CD4-positive, alpha-beta T cell treated with Interleukin-1 beta for 1 hour (primary cell): ENCODE data around the gene ADPRHL1.

Experiments
- DNase-seq, 2 donors: peaks; one replicate each; pipeline ENCODE4 v3.0.0-alpha.2; 2020 to 2022

The ADPRHL1 gene

DNA sequence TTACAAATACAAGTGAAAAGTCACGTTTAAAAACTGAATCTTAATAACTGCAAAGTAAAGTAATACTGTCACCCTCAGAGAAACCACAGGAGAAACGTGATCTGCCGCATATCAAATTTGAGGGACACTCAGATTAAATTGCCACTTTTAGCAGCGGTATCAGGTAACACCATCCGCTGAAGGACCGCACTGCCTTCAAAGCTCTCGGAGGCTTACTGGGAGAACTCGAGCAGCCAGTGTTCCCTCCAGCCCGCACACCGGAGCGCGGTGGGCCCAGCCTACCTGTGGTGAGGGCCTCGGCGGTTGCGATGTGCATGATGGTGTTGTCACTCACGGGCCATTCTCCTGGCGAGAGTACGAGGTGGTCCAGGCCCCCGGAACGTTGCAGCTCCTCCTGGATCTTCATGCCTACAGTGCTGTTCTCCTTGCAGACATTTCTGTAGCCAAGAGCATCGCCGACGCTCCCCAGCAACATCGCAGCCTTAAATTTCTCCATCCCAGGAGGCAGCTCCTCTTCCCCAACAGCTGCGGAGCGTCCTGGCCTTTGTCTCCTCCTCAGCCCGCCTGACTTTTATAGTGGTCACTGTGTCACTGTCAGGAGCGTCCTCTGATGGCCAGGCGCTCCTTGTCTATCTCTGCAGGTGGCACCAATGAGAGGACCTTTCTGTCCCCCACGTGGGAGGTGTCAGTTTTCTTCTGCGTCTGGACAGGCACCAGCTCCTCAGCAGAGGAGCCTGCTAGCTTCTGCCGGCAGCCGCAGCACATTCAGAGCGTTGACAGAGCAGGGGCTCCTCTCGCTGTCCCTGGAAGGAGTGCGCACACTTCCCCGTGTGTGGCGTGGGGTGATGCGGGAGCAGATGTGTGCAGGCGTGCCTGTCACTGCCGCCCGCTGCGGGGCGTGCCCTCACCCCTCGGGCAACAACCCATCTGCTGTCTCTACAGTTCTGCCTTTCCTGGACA is at the start of gene ADPRHL1:
Gene ADPRHL1 (minus strand): TSS at position 547 of the 960 bp plus-strand sequence. CDS start 51 bp downstream, at position 496.
- DNase-seq, result no peak

DNA sequence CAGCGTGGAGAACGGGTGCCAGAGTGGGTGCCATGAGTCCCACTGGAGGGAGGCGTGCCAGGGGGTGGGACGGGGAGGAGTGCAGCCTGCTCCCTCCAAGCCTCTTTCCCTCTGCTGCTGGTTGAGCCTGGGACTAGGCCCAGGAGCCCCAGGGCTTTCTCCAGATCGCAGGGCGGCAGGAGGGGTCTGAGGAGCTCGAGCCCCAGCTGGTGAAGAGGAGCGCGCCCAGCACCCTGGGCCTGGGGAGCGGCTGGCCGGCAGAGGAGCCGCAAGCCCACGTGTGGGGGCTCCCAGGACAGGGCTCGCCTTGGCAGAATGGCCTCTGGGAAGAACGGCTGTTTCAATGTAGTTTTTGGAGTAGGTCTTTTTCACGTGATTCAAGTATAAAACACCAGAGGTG is 49.4 kb upstream of the ADPRHL1 start:
- DNase-seq, result no peak

DNA sequence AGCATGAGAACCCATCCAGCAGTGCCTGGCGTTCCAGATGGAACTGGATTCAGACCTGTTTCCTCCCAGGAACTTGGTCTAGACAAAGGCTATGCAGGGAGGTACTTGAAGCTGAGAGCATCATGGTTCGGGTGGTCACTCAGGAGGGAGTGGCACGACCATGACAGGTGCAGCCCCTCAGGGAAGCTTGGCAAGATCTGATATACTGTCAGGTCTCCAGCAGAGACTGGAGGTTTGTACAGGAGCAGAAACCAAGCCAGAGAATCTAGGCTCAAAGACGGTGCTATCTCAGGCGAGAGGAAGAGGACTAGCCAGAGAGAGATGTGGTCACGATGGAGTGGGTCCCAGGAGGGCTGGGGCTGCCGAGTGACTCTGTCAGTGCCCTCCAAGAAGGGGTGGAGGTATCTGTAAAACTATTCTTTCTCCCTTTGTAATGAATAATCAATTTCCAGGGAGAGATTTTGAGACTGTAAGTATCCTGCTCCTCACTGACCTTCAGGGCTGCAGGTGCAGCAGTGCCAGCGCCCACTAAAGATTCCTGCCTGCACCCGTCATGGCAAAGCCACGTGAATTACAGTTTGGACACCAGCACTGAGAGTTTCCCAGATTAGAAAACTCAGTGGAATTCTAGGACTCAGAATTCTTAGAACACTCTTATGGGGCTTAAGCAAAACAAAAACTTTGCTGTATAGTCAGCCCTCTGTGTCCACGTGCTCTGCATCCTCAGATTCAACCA is 47.4 kb upstream of the ADPRHL1 start:
- DNase-seq, result no peak

DNA sequence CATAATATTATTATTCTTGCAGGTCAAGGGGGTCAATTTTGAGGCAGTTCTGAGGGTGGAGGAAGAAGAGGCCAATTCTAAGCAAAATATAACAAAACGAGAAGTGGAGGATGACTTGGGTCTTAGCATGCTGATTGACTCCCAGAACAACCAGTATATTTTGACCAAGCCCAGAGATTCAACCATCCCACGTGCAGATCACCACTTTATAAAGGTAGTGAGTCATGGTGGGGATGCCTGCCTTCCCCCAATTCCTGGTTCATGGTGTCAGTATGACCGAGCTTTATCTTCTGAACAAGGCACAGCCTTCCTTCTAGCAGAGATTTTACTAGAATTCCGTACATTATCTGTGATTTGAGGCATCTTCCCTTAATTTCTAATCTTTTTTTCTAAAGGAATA is 46.6 kb upstream of the ADPRHL1 start:
- DNase-seq, result no peak

DNA sequence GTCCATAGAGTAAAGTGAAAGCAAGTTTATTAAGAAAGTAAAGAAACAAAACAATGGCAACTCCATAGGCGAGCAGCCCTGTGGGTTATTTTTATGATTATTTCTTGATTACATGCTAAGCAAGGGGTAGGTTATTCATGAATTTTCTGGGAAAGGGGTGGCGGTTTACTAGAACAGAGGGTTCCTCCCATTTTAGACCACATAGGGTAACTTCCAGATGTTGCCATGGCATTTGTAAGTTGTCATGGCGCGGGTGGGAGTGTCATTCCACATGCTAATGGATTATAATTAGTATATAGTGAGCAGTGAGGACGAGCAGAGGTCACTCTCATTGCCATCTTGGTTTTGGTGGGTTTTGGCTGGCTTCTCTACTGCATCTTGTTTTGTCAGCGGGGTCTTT is 45.6 kb upstream of the ADPRHL1 start:
- no peak for DNase-seq

DNA sequence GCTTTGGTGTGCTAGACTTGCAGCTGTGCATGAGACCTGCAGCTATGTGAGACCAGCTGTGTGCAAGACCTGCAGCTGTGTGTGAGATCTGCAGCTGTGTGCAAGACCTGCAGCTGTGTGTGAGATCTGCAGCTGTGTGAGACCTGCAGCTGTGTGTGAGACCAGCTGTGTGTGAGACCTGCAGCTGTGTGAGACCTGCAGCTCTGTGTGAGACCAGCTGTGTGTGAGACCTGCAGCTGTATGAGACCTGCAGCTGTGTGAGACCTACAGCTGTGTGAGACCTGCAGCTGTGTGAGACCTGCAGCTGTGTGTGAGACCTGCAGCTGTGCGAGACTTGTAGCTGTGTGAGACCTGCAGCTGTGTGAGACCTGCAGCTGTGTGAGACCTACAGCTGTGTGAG is 43.9 kb upstream of the ADPRHL1 start:
- DNase-seq, result no peak

DNA sequence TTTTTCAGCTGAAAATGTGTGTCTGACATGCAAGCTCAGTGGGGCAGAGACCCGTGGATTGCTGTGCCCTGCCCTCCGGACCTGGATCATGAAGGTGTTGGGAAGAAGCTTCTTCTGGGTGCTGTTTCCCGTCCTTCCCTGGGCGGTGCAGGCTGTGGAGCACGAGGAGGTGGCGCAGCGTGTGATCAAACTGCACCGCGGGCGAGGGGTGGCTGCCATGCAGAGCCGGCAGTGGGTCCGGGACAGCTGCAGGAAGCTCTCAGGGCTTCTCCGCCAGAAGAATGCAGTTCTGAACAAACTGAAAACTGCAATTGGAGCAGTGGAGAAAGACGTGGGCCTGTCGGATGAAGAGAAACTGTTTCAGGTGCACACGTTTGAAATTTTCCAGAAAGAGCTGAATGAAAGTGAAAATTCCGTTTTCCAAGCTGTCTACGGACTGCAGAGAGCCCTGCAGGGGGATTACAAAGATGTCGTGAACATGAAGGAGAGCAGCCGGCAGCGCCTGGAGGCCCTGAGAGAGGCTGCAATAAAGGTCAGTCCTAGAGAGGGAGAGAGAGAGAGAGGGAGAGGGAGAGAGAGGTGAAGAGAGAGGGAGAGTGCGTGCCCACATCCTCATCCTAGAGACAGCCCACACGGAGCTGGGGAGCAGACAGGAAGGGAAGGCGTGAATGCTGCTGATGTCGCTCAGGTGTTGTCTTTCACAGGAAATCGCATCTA is 42.4 kb upstream of the ADPRHL1 start:
- DNase-seq, result no peak

DNA sequence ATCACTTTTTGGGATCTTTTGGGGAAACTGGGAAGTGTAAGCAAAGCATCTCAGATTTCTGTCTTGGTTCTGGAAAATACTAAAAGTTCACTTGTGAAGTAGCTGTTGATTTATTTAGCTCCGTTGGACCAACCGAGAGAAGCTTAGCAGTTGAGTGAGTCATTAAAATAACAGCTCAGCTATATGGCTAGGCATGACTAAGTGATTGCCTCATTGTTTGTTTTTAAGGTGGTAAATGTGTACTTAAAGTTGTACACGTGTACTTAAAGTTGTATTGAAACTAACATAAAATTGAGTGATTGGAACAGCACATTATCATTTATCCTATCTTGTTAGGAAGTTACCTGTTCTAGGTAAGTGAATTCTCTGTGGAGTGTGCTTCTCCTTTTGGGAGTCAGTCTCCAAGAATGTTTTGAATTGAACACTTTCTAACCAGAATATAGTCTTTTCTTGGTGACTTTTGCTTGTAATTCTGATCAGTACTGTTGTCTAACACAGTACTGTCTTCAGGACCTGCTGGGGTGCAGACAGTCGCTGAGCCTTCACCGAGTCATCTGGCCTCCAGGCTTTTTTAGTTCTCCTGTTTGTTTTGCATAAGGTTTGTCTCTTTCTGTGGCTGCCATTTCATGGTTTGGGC is 40.1 kb upstream of the ADPRHL1 start:
- peak in 1 of 2 donors; percentile 4 for DNase-seq

DNA sequence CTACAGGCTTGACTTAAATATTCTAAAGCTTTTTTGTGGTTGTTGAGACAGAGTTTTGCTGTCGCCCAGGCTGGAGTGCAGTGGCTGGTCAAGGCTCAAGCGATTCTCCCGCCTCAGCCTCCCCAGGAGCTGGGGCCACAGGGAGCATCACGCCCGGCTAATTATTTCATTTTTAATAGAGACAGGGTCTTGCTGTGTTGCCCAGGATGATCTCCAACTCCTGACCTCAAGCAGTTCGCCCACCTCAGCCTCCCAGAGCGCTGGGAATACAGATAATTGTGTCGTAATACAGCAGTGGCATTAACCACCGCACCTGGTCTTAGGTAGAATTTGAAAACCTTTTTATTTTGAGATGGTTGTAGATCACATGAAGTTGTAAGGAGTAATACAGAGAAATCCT is 38.7 kb upstream of the ADPRHL1 start:
- DNase-seq, result no peak

DNA sequence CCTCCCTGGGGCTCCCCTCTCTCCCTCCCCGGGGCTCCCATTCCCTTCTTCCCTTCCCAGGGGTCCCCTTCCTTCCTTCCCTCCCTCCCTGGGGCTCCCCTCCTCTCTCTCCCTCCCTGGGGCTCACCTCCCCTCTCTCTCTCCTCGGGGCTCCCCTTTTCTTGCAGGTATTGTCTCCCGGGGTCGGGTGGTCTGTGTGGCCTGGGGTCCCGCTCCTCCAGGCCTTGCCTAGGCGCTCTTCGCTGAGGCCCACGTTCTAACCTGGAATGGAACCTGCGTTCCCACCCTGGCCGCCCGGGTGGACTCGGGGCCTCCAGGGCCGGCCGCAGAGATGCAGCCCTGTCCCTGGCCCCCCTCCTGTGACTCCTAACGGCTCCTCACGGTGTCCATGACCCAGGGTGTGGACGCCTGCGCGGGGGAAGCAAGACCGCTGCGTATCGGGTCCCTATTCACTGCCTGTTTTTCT is 38.2 kb upstream of the ADPRHL1 start:
- DNase-seq, result no peak

DNA sequence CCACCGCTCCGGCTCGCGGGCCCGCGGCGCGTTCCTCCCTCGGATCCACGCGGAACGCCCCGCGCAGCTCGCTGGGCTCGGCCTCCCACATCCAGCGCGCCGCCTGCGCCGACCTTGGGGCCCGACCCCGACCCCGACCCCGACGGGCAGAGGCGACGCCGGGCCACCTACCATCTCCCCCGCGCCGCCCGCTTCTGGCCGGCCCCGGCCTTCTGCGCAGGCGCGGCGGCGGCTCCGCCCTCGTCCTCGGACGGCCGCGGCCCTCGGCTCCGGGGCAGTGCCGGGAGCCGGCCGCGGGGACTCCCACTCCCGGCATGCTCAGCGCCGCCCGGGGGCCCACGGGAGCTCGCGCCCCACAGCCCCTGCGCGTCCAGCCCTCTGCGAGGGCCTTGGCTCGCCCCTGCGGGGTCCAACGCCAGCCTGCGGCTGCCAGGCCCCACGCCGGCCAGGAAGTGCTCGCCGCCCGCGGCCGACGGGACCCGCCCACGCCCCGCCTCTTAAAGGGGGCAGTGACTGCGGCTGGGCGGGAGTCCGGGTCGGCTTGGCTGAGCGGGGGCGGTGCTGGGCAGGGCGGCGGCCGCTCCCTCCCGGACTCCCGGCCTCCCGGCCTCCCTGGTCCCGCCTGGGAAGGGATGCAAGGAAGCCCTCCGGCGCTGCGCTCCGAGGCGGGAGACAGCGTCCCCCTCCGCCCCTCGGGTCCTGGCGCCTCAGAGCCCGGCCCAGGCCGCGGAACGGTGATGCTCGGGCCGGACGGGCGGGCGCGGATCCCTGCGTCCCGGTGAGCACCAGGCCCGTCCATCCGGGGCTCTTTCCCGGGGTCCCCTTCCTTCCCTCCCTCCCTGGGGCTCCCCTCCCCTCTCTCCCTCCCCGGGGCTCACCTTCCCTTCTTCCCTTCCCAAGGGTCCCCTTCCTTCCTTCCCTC is 37.5 kb upstream of the ADPRHL1 start, which contains the start of gene DCUN1D2:
Gene DCUN1D2 (minus strand): TSS at position 216 of the 922 bp plus-strand sequence. CDS start 42 bp downstream, at position 174.
- DNase-seq, result peak; percentile 76 to 89

DNA sequence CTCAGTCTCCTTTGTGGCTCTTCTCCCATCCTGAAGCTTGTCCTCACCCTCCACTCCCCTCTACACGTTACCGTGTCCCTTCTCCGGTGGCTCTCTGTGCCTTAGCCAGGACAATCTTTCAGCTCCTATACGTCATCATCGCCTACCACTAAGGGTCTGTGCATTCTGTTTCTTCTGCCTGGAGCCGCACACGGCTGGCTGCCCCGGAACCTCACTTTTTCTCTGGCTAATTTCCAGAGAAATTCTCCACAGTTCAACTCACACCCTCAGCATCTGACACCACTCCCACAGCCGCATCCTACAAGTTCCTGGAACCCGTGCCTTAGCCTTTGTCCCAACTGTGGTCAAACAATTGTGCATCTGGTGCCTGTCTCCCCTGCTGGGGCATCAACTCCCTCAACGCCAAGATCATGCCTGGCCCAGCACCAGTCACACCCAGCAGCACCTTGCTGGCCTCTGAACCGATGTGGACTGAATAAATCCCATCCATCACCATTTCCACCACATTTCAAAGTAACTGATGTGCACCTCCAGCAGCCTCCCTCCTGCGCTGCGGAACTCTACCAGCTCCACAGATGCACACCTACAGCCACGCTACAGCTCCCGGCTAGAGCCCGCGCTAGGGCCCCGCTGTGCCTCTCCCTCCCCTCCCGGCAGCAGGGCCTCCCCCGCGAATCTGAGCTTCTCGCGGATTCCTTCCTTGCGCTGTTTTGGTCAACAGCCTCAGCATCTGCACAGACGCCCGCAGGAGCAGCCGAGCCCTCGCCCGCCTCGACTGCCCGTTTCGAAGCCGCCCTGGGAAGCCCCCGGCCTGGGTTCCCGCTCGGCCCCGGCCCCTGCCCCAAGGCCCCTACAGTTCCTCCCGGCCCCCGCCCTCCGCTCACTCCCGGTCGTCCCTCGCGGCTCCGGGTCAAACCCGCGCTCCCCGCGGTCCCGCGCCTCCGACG is 36.5 kb upstream of the ADPRHL1 start:
- DNase-seq, result peak; percentile 13 to 31

DNA sequence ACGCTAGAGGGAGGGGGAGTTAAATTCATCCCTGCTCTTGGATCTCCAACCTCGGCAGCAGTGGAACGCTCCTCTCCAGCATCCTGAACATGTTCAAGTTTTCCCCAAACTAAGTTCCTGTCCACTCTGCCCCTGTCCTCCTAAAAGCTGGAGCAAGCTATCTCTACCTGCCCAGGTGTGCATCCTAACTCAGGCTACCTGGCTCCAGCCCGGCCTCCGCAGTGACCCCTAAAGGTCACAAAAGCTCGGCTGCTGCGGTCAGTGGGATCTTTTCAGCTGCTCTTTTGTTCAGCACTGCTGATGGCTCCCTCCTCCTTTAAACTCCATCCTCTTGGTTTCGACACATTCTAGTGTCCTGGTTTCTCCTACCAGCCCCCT is 35.9 kb upstream of the ADPRHL1 start:
- DNase-seq, result no peak

DNA sequence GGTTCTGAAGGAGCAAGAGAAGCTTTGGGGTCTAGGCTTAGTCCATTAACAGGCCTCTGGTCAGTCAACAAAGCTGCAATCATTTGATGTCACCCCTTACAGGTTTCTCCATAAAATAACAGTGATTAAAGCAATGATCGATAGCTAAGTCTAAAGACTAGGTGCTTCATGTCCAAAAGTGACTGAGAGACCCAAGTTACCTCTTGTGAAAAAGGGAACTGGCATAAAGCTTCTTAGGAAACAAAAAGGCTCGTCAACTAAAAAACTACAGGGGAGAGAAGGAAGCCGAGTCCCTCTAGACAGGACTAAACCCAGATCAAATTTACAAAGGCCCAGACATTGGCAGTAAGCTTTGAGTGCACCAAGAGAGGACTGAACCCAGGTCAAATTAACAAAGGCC is 35.0 kb upstream of the ADPRHL1 start:
- no peak for DNase-seq

DNA sequence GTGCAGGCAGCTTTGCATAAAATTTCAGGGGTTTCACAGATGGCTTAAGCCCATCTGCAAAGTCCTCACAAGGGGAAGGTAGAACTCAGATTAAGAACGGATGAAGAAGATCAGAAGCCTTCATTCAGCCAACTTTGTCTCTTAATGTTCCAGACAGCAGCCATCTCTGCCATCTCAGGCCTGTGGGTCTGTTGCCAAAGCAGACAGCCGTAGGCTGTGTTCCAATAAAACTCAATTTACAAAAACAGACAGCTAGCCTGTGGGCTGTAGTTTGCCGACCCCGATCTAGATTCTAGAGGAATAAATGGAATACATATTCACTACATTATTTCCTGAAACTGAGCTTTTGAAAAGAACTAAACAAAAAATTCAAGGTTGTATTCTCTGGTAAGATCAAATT is 33.4 kb upstream of the ADPRHL1 start:
- no peak for DNase-seq

DNA sequence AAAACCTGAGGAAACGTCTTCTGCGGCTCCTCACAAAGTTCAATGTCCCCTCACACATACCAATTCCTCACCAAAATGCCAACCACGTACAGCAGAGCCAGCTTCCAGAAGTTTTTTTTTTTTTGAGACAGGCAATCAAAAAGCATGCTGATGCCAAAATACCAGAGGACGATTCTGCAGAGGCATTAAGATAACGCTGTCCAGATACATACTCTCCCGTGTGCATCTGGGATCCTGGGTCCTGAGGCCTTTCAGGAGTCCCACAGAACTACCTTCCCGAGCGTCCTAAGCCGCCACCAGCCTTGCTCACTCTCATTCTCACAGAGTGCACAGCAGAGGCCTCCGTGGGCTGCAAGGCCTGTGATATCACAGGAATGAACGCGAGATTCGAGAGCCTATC is 32.3 kb upstream of the ADPRHL1 start:
- no peak for DNase-seq

DNA sequence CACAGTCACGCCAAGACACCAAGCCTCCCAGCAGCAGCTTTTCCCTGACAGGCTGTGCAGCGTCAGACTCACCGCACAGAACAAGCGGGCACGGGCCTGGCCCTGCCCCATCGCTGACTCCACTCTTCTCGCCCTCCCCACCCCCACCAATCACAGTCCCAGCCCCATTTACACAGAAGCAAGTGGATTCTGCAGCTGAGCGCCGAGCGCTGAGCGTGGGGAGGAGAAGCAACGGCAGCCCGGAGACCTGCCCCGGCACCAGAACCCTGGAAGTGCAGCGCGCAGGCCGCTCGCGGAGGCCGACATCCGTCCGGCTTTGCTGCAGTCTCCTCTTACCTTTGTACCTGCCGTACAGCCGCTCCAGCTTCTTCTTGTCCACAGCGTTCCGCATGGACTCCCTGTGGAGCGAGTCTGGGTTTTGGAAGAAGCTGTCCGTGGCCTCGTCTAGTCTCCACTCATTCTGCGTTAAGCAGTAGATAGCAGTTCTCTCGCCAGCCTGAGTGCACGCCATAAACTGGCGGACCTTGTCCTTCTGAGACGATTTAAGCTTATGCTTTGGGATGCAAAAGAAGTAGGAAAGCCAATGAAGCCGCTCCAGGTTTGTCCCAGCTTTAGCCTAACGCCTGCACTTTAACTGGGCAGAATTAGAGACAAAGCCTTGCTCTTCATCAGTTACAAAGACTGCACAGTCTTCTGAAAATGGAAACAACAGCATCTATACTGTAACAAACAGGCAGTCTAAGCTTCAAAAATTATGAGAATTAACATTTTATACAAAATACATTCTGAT is 30.4 kb upstream of the ADPRHL1 start:
- DNase-seq, result no peak

DNA sequence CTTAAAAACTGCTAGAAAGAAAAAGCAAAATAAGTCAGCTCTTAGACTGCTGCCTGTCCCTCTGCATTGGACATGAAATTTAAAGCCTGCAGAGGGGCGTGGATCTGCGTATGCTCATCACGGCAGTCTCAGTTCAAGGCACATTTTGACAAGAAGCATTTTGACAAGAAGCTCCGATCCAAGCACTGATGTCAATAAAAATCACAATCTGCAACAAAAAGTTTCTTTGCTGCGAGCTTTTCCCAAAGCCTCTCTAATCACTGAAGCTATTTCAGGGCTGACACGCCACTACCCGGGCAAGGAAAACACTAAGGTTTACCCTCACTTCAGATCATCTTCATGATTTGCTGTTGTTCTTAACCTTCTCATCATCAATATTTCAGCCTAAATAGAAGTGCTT is 29.8 kb upstream of the ADPRHL1 start:
- DNase-seq, result no peak

DNA sequence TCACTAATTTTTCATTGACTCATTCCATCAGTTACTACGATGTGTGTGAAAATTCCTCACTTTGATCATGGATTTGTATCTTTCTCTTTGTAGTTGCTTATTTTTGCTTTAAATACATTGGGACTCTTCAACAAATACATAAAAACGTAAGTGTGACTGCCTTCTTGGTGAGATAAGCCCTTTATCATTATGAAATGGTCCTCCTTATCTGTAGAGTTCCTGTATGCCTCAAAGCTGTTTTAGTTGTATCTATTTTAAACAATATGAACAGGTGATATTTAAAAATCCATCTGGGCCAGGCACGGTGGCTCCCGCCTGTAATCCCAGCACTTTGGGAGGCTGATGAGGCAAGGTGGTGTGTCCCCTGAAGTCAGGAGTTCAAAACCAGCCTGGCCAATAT is 25.9 kb upstream of the ADPRHL1 start:
- DNase-seq, result no peak
